Measurements from ENCODE around the gene PTF1A.

DNA sequence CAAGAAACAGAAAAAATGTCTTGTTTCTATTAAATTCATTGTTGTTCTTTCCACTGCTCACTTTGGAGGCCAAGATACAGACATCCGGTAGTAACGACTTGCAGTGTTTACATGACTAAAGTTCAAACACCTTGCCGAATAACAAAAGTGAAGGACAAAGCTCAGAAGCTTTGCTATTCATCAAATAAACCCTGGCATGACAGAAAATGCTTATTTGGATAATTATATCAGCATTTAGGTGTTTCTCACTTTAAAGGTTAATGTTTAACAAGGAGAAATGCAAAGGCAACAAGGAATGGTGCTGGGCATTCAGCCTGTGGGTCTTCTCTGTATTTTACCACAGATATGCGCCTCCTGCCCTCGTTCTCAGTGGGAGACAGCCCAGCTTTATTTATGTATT, 5.4 kb upstream of the PTF1A start:
- TF ChIP-seq HMGXB4 (CRISPR knock-in tag; IDR thresholded peaks at IDR 0.05) (no peak), ESRRA (CRISPR knock-in tag; IDR thresholded peaks at IDR 0.05; ENCODE audit: borderline replicate concordance) (no peak), ETV6 (CRISPR knock-in tag; IDR thresholded peaks at IDR 0.05) (no peak), ZNF138 (CRISPR knock-in tag; conservative IDR thresholded peaks at IDR 0.05) (no peak), E2F4 (CRISPR knock-in tag; IDR thresholded peaks at IDR 0.05; ENCODE audit: borderline replicate concordance, low read depth) (no peak), JUN (CRISPR knock-in tag; IDR thresholded peaks at IDR 0.05) (no peak), MAX (CRISPR knock-in tag; IDR thresholded peaks at IDR 0.05) (no peak), ATF2 (CRISPR knock-in tag; IDR thresholded peaks at IDR 0.05; ENCODE audit: borderline replicate concordance, low read depth) (no peak)
- TF ChIP-seq, protein P1, sequence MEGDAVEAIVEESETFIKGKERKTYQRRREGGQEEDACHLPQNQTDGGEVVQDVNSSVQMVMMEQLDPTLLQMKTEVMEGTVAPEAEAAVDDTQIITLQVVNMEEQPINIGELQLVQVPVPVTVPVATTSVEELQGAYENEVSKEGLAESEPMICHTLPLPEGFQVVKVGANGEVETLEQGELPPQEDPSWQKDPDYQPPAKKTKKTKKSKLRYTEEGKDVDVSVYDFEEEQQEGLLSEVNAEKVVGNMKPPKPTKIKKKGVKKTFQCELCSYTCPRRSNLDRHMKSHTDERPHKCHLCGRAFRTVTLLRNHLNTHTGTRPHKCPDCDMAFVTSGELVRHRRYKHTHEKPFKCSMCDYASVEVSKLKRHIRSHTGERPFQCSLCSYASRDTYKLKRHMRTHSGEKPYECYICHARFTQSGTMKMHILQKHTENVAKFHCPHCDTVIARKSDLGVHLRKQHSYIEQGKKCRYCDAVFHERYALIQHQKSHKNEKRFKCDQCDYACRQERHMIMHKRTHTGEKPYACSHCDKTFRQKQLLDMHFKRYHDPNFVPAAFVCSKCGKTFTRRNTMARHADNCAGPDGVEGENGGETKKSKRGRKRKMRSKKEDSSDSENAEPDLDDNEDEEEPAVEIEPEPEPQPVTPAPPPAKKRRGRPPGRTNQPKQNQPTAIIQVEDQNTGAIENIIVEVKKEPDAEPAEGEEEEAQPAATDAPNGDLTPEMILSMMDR (IDR thresholded peaks at IDR 0.05), result no peak
- TF ChIP-seq, protein P2, sequence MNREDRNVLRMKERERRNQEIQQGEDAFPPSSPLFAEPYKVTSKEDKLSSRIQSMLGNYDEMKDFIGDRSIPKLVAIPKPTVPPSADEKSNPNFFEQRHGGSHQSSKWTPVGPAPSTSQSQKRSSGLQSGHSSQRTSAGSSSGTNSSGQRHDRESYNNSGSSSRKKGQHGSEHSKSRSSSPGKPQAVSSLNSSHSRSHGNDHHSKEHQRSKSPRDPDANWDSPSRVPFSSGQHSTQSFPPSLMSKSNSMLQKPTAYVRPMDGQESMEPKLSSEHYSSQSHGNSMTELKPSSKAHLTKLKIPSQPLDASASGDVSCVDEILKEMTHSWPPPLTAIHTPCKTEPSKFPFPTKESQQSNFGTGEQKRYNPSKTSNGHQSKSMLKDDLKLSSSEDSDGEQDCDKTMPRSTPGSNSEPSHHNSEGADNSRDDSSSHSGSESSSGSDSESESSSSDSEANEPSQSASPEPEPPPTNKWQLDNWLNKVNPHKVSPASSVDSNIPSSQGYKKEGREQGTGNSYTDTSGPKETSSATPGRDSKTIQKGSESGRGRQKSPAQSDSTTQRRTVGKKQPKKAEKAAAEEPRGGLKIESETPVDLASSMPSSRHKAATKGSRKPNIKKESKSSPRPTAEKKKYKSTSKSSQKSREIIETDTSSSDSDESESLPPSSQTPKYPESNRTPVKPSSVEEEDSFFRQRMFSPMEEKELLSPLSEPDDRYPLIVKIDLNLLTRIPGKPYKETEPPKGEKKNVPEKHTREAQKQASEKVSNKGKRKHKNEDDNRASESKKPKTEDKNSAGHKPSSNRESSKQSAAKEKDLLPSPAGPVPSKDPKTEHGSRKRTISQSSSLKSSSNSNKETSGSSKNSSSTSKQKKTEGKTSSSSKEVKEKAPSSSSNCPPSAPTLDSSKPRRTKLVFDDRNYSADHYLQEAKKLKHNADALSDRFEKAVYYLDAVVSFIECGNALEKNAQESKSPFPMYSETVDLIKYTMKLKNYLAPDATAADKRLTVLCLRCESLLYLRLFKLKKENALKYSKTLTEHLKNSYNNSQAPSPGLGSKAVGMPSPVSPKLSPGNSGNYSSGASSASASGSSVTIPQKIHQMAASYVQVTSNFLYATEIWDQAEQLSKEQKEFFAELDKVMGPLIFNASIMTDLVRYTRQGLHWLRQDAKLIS (CRISPR knock-in tag; IDR thresholded peaks at IDR 0.05; ENCODE audit: borderline replicate concordance), result no peak
- TF ChIP-seq, protein P3, sequence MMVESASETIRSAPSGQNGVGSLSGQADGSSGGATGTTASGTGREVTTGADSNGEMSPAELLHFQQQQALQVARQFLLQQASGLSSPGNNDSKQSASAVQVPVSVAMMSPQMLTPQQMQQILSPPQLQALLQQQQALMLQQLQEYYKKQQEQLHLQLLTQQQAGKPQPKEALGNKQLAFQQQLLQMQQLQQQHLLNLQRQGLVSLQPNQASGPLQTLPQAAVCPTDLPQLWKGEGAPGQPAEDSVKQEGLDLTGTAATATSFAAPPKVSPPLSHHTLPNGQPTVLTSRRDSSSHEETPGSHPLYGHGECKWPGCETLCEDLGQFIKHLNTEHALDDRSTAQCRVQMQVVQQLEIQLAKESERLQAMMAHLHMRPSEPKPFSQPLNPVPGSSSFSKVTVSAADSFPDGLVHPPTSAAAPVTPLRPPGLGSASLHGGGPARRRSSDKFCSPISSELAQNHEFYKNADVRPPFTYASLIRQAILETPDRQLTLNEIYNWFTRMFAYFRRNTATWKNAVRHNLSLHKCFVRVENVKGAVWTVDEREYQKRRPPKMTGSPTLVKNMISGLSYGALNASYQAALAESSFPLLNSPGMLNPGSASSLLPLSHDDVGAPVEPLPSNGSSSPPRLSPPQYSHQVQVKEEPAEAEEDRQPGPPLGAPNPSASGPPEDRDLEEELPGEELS (CRISPR knock-in tag; IDR thresholded peaks at IDR 0.05), result no peak

Measured in WTC11 (cell line).